Uterus (tissue), 2 donors: Measurements from ENCODE around the gene PRKACG.

Source experiments
- CTCF ChIP-seq, 4 experiments: fragments of 200-600 bp in 2 of 4; fragments of 450-650 bp in 2 of 4; sonication (generic) in 2 of 4; IDR thresholded peaks; one replicate each; pipeline ENCODE4 v1.5.1; 2016 to 2019; ENCODE audit warnings: antibody characterized with exemption in 4 of 4, mild to moderate bottlenecking in 2 of 4, moderate library complexity in 1 of 4
- POLR2A ChIP-seq, 2 donors: fragments of 450-650 bp; IDR thresholded peaks; one replicate each; pipeline ENCODE4 v1.6.1; 2016; ENCODE audit warnings: antibody characterized with exemption in 2 of 2, mild to moderate bottlenecking in 1 of 2, moderate library complexity in 1 of 2

- TF ChIP-seq CTCF (IDR thresholded peaks at IDR 0.05) (no peak), POLR2A (IDR thresholded peaks at IDR 0.05) (no peak)
Observed at GRCh38 chr9:69003051-69003450, 10.9 kb downstream of the PRKACG start.
